Esophagus muscularis mucosa (tissue), 4 donors: ENCODE measurements around the gene SERTM1. TPM values are rescaled to one million over a fixed set of nuclear protein-coding genes. Genes with fewer than 3 reads are reported as not detected.

Experiments
- DNase-seq: peaks from one replicate; pipeline ENCODE4 v3.0.0-alpha.2; 2017; ENCODE audit errors: extremely low spot score
- H3K27ac ChIP-seq, 4 donors: fragments of 200-600 bp; sonication (generic); replicated peaks in 1 of 4; 1 replicate in 3 of 4; 2 replicates in 1 of 4; pipeline ENCODE4 v1.5.1; 2016 to 2019; ENCODE audit warnings: mild to moderate bottlenecking in 1 of 4
- H3K27me3 ChIP-seq, 4 donors: fragments of 200-600 bp; sonication (generic); one replicate each; pipeline versions ENCODE4 v1.5.1 to v1.6.0; 2016 to 2019
- H3K36me3 ChIP-seq, 4 donors: fragments of 200-600 bp; sonication (generic); one replicate each; pipeline ENCODE4 v1.5.1; 2016 to 2019
- H3K4me1 ChIP-seq, 4 donors: fragments of 200-600 bp; sonication (generic); one replicate each; pipeline ENCODE4 v1.5.1; 2016 to 2019
- H3K4me3 ChIP-seq, 4 donors: fragments of 200-600 bp; sonication (generic); 1 replicate in 2 of 4; 2 replicates in 2 of 4; pipeline ENCODE4 v1.5.1; 2016 to 2019; ENCODE audit warnings: mild to moderate bottlenecking in 4 of 4, moderate library complexity in 1 of 4
- H3K9me3 ChIP-seq, 4 donors: fragments of 200-600 bp; sonication (generic); 1 replicate in 3 of 4; 2 replicates in 1 of 4; pipeline ENCODE4 v1.5.1; 2016 to 2019
- EP300 ChIP-seq: sonication (generic); formaldehyde crosslinking; IDR thresholded peaks from one replicate; pipeline ENCODE4 v1.6.1; 2017; ENCODE audit warnings: antibody characterized with exemption
- POLR2A ChIP-seq: fragments of 450-650 bp; IDR thresholded peaks from one replicate; pipeline ENCODE4 v1.6.1; 2017; ENCODE audit warnings: antibody characterized with exemption, moderate library complexity, mild to moderate bottlenecking, low read depth
- POLR2AphosphoS5 ChIP-seq, 2 donors: sonication (generic); formaldehyde crosslinking; IDR thresholded peaks; one replicate each; pipeline ENCODE4 v1.6.1; 2017; ENCODE audit warnings: antibody characterized with exemption in 2 of 2
- WGBS: methylation state at CpG from one replicate; pipeline ENCODE4 v1.1.5; 2018; 5-methylcytosine and 5-hydroxymethylcytosine counted together
- intact Hi-C: fragments of 100-400 bp; cut with DNase I; formaldehyde crosslinking; loops from one replicate; pipeline ENCODE4 v1.15.1; 2023
- total RNA-seq, 4 donors: library from RNA; depleted of rRNA; stranded (reverse); fragments of >200 nt; gene quantifications; one replicate each; pipeline versions ENCODE4 v1.1.0 to v1.2.1, GENCODE V29; 2016
- TF ChIP-seq, protein P1 (sequence below), 3 experiments: fragments of 200-600 bp in 2 of 3; fragments of 450-650 bp in 1 of 3; sonication (generic) in 2 of 3; IDR thresholded peaks; one replicate each; pipeline ENCODE4 v1.5.1; 2017 to 2019; ENCODE audit warnings: antibody characterized with exemption in 3 of 3, mild to moderate bottlenecking in 2 of 3, moderate library complexity in 1 of 3

Gene SERTM1
- total RNA-seq, 4 donors from 2014 or later, result under 0.01 to 0.33 (median 0.13) TPM; not detected in 1

DNA sequence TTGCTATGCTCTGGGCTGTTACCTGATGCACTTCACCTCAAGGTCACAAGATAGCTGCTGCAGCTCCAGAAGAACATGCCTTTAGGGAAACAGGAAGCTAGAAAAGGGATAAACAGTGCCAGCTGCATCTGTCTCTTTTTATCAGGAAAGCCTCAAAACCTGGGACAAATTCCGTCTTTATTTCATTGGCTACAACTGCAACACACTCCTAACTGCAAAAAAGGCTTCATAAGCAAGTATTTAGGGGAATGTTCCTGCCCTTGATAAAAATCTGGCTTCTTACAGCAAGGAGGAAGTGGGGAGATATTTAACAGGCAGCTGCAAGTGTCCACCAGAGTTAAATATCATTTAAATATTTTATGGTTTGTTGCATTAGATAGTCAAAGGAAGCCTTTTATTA lies 34.2 kb upstream of the SERTM1 start:
- intact Hi-C loops, result no loop called here
- 46% methylated on average over 1 of the region's 1 CpG for WGBS
- H3K4me3 ChIP-seq, result no peak overlapping the region
- H3K36me3 ChIP-seq, result no peaks in the 10 kb centered on the region
- TF ChIP-seq EP300 (no peak), POLR2A (no peak), POLR2AphosphoS5 (IDR thresholded peaks at IDR 0.05) (no peak)
- TF ChIP-seq, protein P1, sequence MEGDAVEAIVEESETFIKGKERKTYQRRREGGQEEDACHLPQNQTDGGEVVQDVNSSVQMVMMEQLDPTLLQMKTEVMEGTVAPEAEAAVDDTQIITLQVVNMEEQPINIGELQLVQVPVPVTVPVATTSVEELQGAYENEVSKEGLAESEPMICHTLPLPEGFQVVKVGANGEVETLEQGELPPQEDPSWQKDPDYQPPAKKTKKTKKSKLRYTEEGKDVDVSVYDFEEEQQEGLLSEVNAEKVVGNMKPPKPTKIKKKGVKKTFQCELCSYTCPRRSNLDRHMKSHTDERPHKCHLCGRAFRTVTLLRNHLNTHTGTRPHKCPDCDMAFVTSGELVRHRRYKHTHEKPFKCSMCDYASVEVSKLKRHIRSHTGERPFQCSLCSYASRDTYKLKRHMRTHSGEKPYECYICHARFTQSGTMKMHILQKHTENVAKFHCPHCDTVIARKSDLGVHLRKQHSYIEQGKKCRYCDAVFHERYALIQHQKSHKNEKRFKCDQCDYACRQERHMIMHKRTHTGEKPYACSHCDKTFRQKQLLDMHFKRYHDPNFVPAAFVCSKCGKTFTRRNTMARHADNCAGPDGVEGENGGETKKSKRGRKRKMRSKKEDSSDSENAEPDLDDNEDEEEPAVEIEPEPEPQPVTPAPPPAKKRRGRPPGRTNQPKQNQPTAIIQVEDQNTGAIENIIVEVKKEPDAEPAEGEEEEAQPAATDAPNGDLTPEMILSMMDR (IDR thresholded peaks at IDR 0.05), result no peak
- H3K9me3 ChIP-seq, result no peaks in the 10 kb centered on the region
- H3K4me1 ChIP-seq, result no peaks in the 10 kb centered on the region
- no peaks in the 10 kb centered on the region for H3K27me3 ChIP-seq
- no peak overlapping the region for H3K27ac ChIP-seq
- DNase-seq, result no peak

DNA sequence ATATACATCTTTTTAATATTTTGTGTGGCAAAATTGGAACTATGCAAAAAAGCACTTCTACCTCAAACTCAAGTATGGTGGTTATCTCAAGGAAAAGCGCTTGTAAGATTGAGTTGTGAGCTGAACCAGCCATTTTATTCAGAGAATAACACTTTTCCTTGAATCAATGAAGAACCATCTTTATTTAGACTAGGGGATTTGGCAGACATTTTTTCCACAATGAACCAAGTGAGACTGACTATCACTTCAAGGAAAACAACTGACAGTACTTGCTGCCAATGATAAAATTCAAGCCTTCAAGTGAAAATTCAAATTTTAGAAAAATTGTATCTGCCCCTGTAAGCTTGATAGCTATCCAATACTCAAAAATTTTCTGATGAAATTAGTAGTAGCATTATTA lies 23.2 kb upstream of the SERTM1 start:
- Histone ChIP-seq H3K9me3 (no peaks in the 10 kb centered on the region), H3K27me3 (no peaks in the 10 kb centered on the region), H3K36me3 (no peaks in the 10 kb centered on the region), H3K4me3 (no peak overlapping the region), H3K4me1 (no peaks in the 10 kb centered on the region), H3K27ac (no peak overlapping the region)
- no peak for DNase-seq
- intact Hi-C loops, result no loop called here
- 83% methylated on average over 1 of the region's 1 CpG for WGBS
- TF ChIP-seq, protein P1 (IDR thresholded peaks at IDR 0.05), result no peak
- TF ChIP-seq EP300 (no peak), POLR2A (no peak), POLR2AphosphoS5 (IDR thresholded peaks at IDR 0.05) (no peak)

DNA sequence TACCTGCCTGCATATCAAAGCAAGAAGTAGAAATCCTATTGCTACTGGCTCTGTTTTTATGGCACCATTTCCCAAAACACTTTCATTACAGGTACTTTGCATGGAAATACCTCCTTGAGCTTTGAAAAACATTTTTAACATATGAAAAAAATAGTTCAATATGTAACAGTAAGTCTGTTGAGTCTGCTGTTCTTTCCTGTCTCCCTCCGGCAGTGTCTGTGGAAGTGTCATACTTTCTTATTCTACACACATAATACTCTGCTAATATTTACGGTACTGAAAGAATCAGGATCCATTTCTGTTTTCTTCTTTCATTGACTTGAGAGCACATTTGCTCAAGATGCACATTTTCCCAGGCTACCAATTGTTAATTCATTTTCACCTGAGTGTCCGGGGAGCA lies 8.2 kb upstream of the SERTM1 start:
- WGBS, result 69% methylated on average over 3 of the region's 3 CpGs
- no peak overlapping the region for H3K27ac ChIP-seq
- intact Hi-C loops, result no loop called here

DNA sequence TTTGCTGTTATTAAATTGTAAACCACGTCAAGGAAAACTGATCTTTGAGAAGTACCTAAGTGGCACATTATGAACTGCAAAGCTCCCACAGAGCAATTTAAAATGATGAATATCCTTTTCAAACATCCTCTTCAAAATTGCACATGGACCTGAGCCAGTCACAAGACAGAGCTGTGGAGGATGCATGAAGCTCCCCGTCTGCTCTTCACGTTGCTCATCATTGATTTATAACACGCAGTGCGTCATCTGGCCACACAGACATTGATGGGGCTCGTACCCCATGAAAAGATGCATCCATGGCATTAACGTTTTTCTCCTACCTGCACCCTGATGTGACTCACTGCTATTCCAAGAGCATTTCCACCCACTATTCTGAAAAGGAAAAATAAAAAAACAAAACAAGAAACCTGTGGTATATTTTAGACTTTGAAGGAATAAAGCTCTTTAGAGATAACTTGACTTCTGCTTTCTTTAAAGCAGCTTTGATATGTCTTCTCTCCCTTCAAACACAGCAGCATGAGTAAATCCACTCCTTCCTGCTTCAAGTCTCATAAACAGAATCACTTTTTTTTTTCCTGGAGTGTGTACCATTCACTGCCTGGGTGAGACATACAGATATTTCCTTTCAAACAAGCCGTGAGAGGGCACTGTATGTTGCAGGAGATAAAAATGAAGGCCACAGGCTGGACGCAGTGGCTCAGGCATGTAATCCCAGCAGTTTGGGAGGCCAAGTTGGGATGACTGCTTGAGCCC lies 7.2 kb upstream of the SERTM1 start:
- H3K9me3 ChIP-seq, result no peaks in the 10 kb centered on the region
- no peaks in the 10 kb centered on the region for H3K36me3 ChIP-seq
- H3K27ac ChIP-seq, result no peak overlapping the region
- peaks cover 0 to 12% (median 0%) of the 10 kb centered on the region in 4 donors for H3K27me3 ChIP-seq
- intact Hi-C loops, result no loop called here
- TF ChIP-seq, protein P1 (IDR thresholded peaks at IDR 0.05), result no peak
- no peak for TF ChIP-seq EP300
- TF ChIP-seq POLR2AphosphoS5 (IDR thresholded peaks at IDR 0.05), result no peak
- TF ChIP-seq POLR2A, result no peak
- no peak for DNase-seq
- no peaks in the 10 kb centered on the region for H3K4me1 ChIP-seq
- 33% methylated on average over 9 of the region's 9 CpGs for WGBS
- no peak overlapping the region for H3K4me3 ChIP-seq

More for the DNA sequence above, 8.2 kb upstream of the SERTM1 start:
- DNase-seq, result no peak
- H3K4me1 ChIP-seq, result no peaks in the 10 kb centered on the region
- H3K9me3 ChIP-seq, result no peaks in the 10 kb centered on the region
- TF ChIP-seq, protein P1 (IDR thresholded peaks at IDR 0.05), result no peak
- TF ChIP-seq POLR2A (no peak), POLR2AphosphoS5 (IDR thresholded peaks at IDR 0.05) (no peak), EP300 (no peak)
- H3K27me3 ChIP-seq, result peaks cover 0 to 12% (median 0%) of the 10 kb centered on the region in 4 donors
- no peak overlapping the region for H3K4me3 ChIP-seq
- H3K36me3 ChIP-seq, result no peaks in the 10 kb centered on the region

DNA sequence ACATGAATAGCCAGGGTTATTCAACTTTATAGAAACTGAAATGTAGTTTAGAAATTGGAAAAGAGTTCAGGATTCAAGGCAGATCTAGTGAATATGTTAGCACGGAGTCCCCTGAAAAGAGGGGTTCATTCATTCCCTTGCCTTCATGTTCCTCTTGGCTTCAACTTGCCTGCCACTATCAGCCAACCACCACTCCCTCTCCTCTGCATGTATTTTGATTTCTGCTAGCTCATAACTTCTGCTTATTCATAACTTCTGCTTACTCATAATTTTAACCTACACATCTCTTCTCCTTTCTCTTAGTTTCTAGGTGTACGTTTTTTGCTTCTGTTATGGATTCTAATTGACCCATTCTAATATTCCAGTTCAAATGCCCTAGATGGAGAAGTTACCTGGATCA lies 5.5 kb upstream of the SERTM1 start:
- no peak for DNase-seq
- 62% methylated on average over 2 of the region's 2 CpGs for WGBS
- H3K4me1 ChIP-seq, result no peaks in the 10 kb centered on the region
- no peak overlapping the region for H3K4me3 ChIP-seq
- no peaks in the 10 kb centered on the region for H3K9me3 ChIP-seq
- no peak for TF ChIP-seq POLR2AphosphoS5 (IDR thresholded peaks at IDR 0.05)
- no peak for TF ChIP-seq POLR2A
- TF ChIP-seq, protein P1 (IDR thresholded peaks at IDR 0.05), result no peak
- TF ChIP-seq EP300, result no peak
- H3K27ac ChIP-seq, result no peak overlapping the region
- H3K27me3 ChIP-seq, result peaks cover 0 to 27% (median 0%) of the 10 kb centered on the region in 4 donors
- intact Hi-C loops, result no loop called here
- no peaks in the 10 kb centered on the region for H3K36me3 ChIP-seq
